Stomach (tissue), 9 donors: ENCODE results near the gene PTPA. TPM values are rescaled to one million over a fixed set of nuclear protein-coding genes. Genes with fewer than 3 reads are reported as not detected.

Experiments used
- DNase-seq, 2 donors: peaks; one replicate each; pipeline versions ENCODE4 v3.0.0 to v3.0.0-alpha.2; 2013 to 2019
- H3K27ac ChIP-seq, 5 donors: fragments of 200-600 bp in 4 of 5; sonication (generic) in 4 of 5; one replicate each; pipeline ENCODE4 v1.5.1; 2013 to 2019; ENCODE audit warnings: mild to moderate bottlenecking in 1 of 5, moderate library complexity in 1 of 5
- H3K27me3 ChIP-seq, 3 donors: fragments of 200-600 bp; sonication (generic); one replicate each; pipeline ENCODE4 v1.5.1; 2017 to 2019; ENCODE audit warnings: mixed run types in 1 of 3
- H3K36me3 ChIP-seq, 4 donors: fragments of 200-600 bp; sonication (generic); 1 replicate in 3 of 4; 2 replicates in 1 of 4; pipeline ENCODE4 v1.5.1; 2016 to 2019
- H3K4me1 ChIP-seq, 4 donors: fragments of 200-600 bp; sonication (generic); one replicate each; pipeline ENCODE4 v1.5.1; 2016 to 2019
- H3K4me3 ChIP-seq, 4 donors: fragments of 200-600 bp; sonication (generic) in 3 of 4; one replicate each; pipeline ENCODE4 v1.5.1; 2016 to 2019; ENCODE audit warnings: mild to moderate bottlenecking in 1 of 4
- H3K9me3 ChIP-seq, 4 donors: fragments of 200-600 bp; sonication (generic); one replicate each; pipeline ENCODE4 v1.5.1; 2016 to 2019
- EP300 ChIP-seq: sonication (generic); formaldehyde crosslinking; IDR thresholded peaks from one replicate; pipeline ENCODE4 v1.6.1; 2017; ENCODE audit warnings: antibody characterized with exemption
- POLR2A ChIP-seq, 4 donors: fragments of 450-650 bp; IDR thresholded peaks; one replicate each; pipeline ENCODE4 v1.6.1; 2016; ENCODE audit warnings: antibody characterized with exemption in 4 of 4, control low read depth in 2 of 4, mild to moderate bottlenecking in 1 of 4, moderate library complexity in 1 of 4
- POLR2AphosphoS5 ChIP-seq, 3 donors: sonication (generic); formaldehyde crosslinking; IDR thresholded peaks; one replicate each; pipeline ENCODE4 v1.6.1; 2016; ENCODE audit warnings: antibody characterized with exemption in 3 of 3
- WGBS, 5 donors: extraction: QIAGEN DNeasy Blood & Tissue Kit in 3 of 5; methylation state at CpG; one replicate each; pipeline versions ENCODE4 v1.1.5 to v1.1.7; 2013 to 2018; 5-methylcytosine and 5-hydroxymethylcytosine counted together
- intact Hi-C: fragments of 100-400 bp; cut with DNase I; formaldehyde crosslinking; loops from one replicate; pipeline ENCODE4 v1.15.1; 2023; ENCODE audit warnings: low total_unique reads
- polyA plus RNA-seq, 3 donors: library from polyadenylated mRNA; stranded (reverse); fragments of 200-250 nt; gene quantifications; one replicate each; pipeline ENCODE4 v1.2.3, GENCODE V29; 2013
- total RNA-seq, 5 donors: library from RNA; depleted of rRNA; stranded (reverse); fragments of >200 nt; gene quantifications; one replicate each; pipeline versions ENCODE4 v1.1.0 to v1.2.3, GENCODE V29; 2014 to 2016
- TF ChIP-seq, protein P1 (sequence below), 7 experiments: fragments of 450-650 bp in 4 of 7; fragments of 200-600 bp in 3 of 7; sonication (generic) in 3 of 7; IDR thresholded peaks; one replicate each; pipeline ENCODE4 v1.5.1; 2016 to 2019; ENCODE audit warnings: antibody characterized with exemption in 7 of 7, control low read depth in 2 of 7, mild to moderate bottlenecking in 1 of 7
- donor health status: healthy with polysubstance abuse.
- donor health status: Bipolar disorder and iron deficiency.
- donor health status: healthy.

Gene PTPA
- total and polyA plus RNA-seq, 8 donors, result 12.3 to 118 (median 73.6) TPM

DNA sequence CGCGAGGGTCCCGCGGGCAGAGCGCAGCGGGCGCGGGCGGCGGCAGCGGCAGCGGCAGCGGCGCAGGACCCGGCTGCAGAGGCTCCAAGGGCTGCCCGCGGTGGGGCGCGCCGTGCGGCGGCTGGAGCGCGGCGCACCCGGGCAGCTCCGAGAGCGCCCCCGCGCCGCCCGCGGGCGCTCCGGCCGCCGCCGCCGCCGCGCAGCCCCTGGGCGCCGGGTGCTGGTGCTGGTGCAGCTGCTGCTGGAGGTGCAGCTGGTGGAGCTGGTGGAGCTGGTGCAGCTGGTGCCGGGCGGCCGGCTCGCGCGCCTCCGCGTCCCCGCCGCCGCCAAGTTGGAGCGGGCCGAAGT is 66.2 kb downstream of the PTPA start:
- Histone ChIP-seq H3K4me3 (peak overlapping the region; percentile 61 to 99 (median 86)), H3K27me3 (no peaks in the 10 kb centered on the region), H3K27ac (peak overlapping the region; percentile 88 to 99 (median 97)), H3K9me3 (no peaks in the 10 kb centered on the region), H3K36me3 (no peaks in the 10 kb centered on the region), H3K4me1 (peaks cover 32 to 56% (median 49%) of the 10 kb centered on the region in 4 donors)
- DNase-seq, result peak in 1 of 2 donors; percentile 69
- intact Hi-C loops, result no loop called here
- TF ChIP-seq EP300 (no peak), POLR2A (IDR thresholded peaks at IDR 0.05) (no peak), POLR2AphosphoS5 (IDR thresholded peaks at IDR 0.05) (no peak)
- TF ChIP-seq, protein P1, sequence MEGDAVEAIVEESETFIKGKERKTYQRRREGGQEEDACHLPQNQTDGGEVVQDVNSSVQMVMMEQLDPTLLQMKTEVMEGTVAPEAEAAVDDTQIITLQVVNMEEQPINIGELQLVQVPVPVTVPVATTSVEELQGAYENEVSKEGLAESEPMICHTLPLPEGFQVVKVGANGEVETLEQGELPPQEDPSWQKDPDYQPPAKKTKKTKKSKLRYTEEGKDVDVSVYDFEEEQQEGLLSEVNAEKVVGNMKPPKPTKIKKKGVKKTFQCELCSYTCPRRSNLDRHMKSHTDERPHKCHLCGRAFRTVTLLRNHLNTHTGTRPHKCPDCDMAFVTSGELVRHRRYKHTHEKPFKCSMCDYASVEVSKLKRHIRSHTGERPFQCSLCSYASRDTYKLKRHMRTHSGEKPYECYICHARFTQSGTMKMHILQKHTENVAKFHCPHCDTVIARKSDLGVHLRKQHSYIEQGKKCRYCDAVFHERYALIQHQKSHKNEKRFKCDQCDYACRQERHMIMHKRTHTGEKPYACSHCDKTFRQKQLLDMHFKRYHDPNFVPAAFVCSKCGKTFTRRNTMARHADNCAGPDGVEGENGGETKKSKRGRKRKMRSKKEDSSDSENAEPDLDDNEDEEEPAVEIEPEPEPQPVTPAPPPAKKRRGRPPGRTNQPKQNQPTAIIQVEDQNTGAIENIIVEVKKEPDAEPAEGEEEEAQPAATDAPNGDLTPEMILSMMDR (IDR thresholded peaks at IDR 0.05), result no peak
- 0 to 1% (median 0%) methylated on average over 3 to 56 of the region's 56 CpGs for WGBS, 5 donors

DNA sequence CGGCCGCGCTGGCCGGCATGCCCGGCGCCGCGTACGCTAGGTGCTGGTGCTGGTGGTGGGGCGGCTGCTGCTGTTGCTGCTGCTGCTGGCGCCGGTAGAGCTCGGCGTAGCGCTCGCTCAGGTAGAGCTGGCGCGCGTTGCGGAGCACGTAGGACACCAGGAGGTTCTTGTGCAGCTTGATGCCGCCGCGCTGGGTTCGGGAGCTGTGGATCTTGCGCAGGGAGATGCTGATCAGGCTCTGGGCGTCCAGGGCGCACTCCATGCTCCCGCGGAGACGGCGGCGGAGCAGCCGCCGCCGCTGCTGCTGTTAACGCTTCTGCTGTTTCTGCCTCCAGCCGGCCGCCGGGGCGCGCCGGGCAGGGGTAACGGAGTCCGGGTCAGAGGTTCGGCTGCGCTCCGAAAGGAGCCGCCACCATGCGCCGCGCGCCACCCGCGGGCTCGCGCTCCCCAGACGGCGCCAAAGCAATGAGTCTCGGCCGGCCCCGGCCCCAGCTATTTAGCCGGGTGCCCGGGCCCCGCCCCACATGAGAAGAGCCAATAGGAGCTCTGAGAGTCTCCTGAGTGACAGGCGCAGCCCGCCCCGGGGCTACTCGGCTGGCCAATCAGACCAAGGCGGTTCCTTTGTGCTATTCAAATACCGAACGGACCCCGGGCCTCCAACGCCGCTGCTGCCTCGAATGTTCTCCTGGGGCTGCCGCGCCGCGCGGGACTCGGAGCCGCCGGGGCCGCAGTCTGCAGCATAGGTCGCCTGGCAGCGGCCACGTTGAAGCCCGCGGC is 66.8 kb downstream of the PTPA start, which contains the start of gene IER5L:
IER5L (minus strand) TSS at position 471 of the 777 bp plus-strand sequence; CDS start at position 262, 209 bp downstream.
- DNase-seq, result peak; percentile 96 to 98
- peaks cover 27 to 53% (median 45%) of the 10 kb centered on the region in 4 donors for H3K4me1 ChIP-seq
- H3K4me3 ChIP-seq, result peak within 1 kb of the TSS; percentile 61 to 99 (median 86)
- no peaks in the 10 kb centered on the region for H3K36me3 ChIP-seq
- 0 to 1% (median 0%) methylated on average over 22 to 90 of the region's 90 CpGs for WGBS, 5 donors
- intact Hi-C loops, result no loop called here
- H3K9me3 ChIP-seq, result no peaks in the 10 kb centered on the region
- TF ChIP-seq POLR2AphosphoS5 (IDR thresholded peaks at IDR 0.05), result peak; percentile 92 to 99 (median 98)
- TF ChIP-seq EP300, result no peak
- TF ChIP-seq, protein P1 (IDR thresholded peaks at IDR 0.05), result no peak
- TF ChIP-seq POLR2A (IDR thresholded peaks at IDR 0.05), result peak in 2 of 4 donors; percentile 59 to 64
- peak within 1 kb of the TSS; percentile 92 to 100 (median 98) for H3K27ac ChIP-seq
- no peaks in the 10 kb centered on the region for H3K27me3 ChIP-seq

DNA sequence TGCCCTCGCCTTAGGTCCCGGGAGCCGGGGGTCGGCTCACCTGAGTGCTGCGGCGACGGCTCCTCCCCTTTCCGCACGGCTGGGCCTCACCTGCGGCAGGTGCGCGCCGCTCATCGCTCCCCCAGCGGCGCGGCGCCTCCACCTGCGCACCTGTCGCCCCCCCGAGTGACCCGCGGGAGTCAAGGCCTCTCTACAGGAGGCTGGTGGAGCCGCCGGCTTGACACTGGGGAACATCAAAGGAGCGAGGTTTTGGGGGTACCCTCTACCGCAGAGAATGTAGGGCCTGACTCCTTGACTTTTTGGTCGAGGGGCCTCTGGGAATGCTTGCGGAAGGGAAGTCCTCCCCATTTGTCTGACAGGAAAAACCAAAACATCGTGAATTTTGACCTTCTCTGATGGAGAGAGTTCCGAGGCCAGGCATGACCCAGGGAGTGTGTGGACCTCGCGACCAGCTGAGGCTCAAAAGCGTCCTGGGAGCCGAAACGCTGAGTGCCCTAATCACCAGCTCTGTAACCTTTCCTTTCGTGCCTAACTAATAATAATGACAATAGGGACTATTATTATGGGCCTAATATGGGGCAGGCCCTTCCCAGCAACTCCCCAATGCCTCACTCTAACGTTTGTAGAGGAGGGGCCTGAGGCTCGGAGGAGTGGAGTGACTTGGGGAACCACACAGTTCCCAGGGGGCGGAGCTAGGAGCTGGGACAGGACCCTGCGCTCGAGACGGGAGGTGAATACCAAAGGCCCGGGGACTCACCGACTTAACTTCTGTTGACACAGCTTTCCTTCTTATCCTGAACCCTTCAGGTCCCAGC is 67.6 kb downstream of the PTPA start:
- DNase-seq, result peak in 1 of 2 donors; percentile 77
- TF ChIP-seq, protein P1 (IDR thresholded peaks at IDR 0.05), result no peak
- TF ChIP-seq EP300 (no peak), POLR2A (IDR thresholded peaks at IDR 0.05) (no peak), POLR2AphosphoS5 (IDR thresholded peaks at IDR 0.05) (no peak)

DNA sequence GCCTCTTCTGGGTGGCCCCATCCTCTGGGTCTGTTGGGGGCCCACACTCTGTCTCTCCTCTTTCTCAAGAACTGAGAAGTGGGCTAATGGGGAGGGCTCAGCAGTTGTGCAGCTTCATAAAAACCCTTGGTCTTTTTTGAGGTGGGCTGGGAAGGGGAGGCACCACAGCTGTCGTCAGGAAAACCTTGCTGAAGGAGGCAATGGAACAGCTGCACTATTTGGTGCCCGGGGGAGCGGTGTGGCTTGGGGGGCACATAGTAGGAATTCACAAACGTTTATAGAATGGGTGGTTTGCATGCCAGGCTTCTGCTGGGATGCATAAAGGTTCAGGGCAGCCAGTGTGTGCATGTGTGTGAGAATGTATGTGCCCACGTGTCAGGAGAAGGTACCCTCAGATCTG is 70.0 kb downstream of the PTPA start:
- H3K27ac ChIP-seq, result no peak overlapping the region
- no peaks in the 10 kb centered on the region for H3K36me3 ChIP-seq
- no peaks in the 10 kb centered on the region for H3K27me3 ChIP-seq
- H3K4me3 ChIP-seq, result no peak overlapping the region
- no peak for DNase-seq
- H3K9me3 ChIP-seq, result no peaks in the 10 kb centered on the region
- intact Hi-C loops, result no loop called here
- WGBS, 5 donors, result 73 to 78% (median 77%) methylated on average over 5 of the region's 5 CpGs
- TF ChIP-seq POLR2A (IDR thresholded peaks at IDR 0.05) (no peak), POLR2AphosphoS5 (IDR thresholded peaks at IDR 0.05) (no peak), EP300 (no peak)
- TF ChIP-seq, protein P1 (IDR thresholded peaks at IDR 0.05), result no peak
- peaks cover 9 to 36% (median 20%) of the 10 kb centered on the region in 4 donors for H3K4me1 ChIP-seq

More for the DNA sequence above, 67.6 kb downstream of the PTPA start:
- peak overlapping the region in 3 of 5 donors; percentile 3 to 98 (median 97) for H3K27ac ChIP-seq
- no peaks in the 10 kb centered on the region for H3K36me3 ChIP-seq
- peaks cover 20 to 52% (median 39%) of the 10 kb centered on the region in 4 donors for H3K4me1 ChIP-seq
- intact Hi-C loops, result no loop called here
- peak overlapping the region; percentile 61 to 99 (median 86) for H3K4me3 ChIP-seq
- H3K9me3 ChIP-seq, result no peaks in the 10 kb centered on the region
- WGBS, 5 donors, result 11 to 29% (median 16%) methylated on average over 20 to 45 of the region's 45 CpGs
- H3K27me3 ChIP-seq, result no peaks in the 10 kb centered on the region
